ENCODE results near the gene NRAP.

Gene NRAP, protein sequence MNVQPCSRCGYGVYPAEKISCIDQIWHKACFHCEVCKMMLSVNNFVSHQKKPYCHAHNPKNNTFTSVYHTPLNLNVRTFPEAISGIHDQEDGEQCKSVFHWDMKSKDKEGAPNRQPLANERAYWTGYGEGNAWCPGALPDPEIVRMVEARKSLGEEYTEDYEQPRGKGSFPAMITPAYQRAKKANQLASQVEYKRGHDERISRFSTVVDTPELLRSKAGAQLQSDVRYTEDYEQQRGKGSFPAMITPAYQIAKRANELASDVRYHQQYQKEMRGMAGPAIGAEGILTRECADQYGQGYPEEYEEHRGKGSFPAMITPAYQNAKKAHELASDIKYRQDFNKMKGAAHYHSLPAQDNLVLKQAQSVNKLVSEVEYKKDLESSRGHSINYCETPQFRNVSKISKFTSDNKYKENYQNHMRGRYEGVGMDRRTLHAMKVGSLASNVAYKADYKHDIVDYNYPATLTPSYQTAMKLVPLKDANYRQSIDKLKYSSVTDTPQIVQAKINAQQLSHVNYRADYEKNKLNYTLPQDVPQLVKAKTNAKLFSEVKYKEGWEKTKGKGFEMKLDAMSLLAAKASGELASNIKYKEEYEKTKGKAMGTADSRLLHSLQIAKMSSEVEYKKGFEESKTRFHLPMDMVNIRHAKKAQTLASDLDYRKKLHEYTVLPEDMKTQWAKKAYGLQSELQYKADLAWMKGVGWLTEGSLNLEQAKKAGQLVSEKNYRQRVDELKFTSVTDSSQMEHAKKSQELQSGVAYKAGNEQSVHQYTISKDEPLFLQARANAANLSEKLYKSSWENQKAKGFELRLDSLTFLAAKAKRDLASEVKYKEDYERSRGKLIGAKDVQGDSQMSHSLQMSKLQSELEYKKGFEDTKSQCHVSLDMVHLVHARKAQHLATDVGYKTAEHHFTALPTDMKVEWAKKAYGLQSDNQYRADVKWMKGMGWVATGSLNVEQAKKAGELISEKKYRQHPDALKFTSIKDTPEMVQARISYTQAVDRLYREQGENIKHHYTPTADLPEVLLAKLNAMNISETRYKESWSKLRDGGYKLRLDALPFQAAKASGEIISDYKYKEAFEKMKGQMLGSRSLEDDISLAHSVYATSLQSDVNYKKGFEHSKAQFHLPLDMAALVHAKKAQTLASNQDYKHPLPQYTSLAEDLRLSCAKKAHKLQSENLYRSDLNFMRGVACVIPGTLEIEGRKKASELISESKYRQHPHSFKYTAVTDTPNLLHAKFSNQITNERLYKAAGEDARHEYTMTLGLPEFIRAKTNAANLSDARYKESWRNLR (N-terminal part only)

DNA sequence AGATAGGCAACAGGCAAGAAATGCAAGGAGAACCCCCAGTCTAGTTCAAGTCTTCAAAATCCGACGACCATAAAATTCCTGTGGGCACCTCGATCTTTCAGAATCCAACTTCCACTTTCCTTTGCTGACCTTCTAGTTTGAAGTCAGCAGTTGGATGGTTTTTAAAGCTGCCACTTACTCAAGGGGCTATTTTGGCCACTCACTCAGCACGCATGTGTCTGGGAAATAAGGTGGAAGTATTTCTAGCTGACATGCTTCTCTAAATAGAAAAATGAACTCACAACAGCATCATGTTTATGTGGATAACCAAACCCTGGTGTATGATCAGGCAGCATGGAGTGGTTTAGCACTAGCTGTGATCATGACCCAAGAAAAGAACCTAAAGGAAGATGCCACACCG, at the start of gene NRAP:
NRAP (minus strand) TSS at position 134 of the 400 bp plus-strand sequence. CDS start 159 bp downstream, outside the sequence.
- DNase-seq (ENCODE audit: low read depth in 2 of 3, low spot score in 1 of 3) = no peak

GRCh38 chr10:113713640-113713982, 49.8 kb upstream of the NRAP start:
- no peak for DNase-seq (ENCODE audit: low read depth in 2 of 3, low spot score in 1 of 3)

DNA sequence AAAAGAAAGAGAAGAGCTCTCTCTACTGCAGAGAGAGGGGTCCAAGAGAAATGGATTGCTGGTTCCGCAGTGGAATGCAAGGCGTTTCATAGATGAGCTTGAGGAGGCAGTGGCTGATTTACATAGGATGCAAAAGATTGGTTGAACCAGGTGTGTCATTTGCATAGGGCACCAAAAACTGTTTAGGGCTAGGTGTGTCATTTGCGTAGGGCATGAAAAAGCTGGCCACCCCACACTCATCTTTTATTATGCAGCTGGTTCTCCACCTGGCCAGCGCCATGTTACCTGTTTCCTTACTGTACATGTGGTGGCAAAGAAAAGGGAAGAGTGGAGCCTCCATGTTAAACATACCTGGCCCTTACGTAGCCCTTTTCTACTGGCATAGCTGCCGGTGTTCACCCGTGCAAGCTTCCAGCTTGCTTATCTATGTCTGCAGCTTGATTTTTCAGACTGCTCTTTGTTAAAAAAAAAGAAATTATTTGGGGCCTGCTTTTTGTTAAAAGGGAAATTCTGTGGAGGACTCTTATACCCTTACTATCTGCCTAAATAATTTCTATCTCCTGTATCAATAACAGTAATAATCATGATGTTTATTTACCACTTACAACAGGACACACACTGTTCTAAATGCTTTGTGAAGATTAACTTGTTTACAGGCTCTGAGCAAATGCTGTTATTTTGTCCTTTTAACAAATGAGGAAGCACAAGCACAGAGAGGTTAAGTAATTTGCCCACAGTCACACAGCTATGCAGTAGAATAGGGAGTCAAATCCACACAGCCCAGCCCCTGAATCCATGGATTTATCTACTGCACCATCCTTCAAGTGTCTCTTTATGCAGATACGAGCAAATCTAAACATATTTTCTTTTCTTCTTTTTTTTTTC, 49.2 kb upstream of the NRAP start:
- no peak for DNase-seq (ENCODE audit: low read depth in 2 of 3, low spot score in 1 of 3)

GRCh38 chr10:113712024-113712423, 48.2 kb upstream of the NRAP start:
- no peak for DNase-seq (ENCODE audit: low read depth in 2 of 3, low spot score in 1 of 3)

- no peak for DNase-seq (ENCODE audit: low read depth in 2 of 3, low spot score in 1 of 3)
These were observed 47.3 kb upstream of the NRAP start for GRCh38 chr10:113711142-113711541.

- no peak for DNase-seq (ENCODE audit: low read depth in 2 of 3, low spot score in 1 of 3)
These were observed 45.5 kb upstream of the NRAP start for GRCh38 chr10:113709221-113709838.

- DNase-seq (ENCODE audit: low read depth in 2 of 3, low spot score in 1 of 3) = no peak
These were observed 44.8 kb upstream of the NRAP start for GRCh38 chr10:113708640-113709039.

DNA sequence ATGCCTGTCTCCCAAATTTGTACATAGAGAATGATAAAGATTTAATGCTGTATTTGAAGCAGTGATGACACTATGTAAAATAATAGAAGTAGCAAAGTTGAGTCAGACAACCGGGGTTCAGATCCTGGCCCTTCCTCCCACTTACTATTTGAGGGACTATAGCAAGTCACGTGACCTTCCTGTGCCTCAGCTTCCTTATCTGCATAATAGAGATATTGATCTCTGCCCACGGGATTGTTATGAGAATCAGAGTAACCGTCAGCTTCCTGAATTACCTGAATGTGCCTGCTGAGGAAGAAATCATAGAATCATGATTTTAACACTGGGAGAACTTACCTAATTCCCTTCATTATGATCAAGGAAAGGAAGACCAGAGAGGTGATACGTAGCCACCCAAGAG, 42.8 kb upstream of the NRAP start:
- no peak for DNase-seq (ENCODE audit: low read depth in 2 of 3, low spot score in 1 of 3)

- DNase-seq (ENCODE audit: low read depth in 2 of 3, low spot score in 1 of 3) = no peak
These were observed 41.5 kb upstream of the NRAP start for GRCh38 chr10:113705344-113705652.

- DNase-seq (ENCODE audit: low read depth in 2 of 3, low spot score in 1 of 3) = no peak
These were observed 40.9 kb upstream of the NRAP start for GRCh38 chr10:113704637-113705343.

DNA sequence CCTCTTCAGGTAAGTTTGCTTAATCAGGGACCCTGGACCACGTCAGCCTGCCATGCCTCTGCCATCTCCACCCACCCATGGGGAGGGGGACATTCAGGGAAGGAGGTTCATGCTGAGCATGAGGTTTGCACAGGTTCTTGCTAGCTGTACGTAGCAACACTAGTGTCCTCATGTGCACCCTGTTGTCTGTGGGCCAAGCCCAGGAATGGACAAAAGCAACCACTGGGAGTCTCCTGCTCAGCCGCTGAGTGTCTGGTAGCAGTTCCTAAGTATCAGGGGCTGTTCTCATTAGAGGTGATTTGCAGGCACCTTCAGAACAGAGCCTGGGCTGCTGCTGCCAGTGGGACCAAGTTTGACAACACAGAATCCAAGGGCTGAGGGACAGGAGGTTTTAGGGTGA, 33.8 kb upstream of the NRAP start:
- no peak for DNase-seq (ENCODE audit: low read depth in 2 of 3, low spot score in 1 of 3)

DNA sequence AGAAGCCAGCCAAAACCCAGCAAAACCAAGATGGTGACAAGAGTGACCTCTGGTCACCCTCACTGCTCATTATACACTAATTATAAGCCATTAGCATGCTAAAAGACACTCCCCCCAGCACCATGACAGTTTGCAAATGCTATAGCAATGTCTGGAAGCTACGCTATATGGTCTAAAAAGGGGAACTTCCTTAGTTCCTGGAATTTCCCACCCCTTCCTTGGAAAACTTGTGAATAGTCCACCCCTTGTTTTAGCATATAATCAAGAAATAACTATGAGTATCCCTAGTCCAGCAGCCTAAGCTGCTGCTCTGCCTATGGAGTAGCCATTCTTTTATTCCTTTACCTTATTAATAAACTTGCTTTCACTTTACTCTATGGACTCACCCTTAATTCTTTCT, 31.9 kb upstream of the NRAP start:
- no peak for DNase-seq (ENCODE audit: low read depth in 2 of 3, low spot score in 1 of 3)

DNA sequence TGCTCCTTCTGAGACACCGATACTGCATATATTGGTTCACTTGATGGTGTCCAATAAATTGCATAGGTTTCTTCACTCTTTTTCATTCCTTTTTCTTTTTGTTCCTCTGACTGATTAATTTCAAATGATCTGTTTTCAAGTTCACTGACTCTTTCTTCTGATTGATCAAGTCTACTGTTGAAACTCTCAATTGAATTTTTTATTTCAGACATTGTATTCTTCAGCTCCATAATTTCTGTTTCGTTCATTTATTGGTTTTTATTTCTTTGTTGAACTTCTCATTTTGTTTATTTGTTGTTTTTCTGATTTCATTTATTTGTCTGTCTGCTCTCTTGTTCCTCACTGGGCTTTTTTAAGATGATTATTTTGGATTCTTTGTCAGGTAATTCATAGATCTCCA, 29.5 kb upstream of the NRAP start:
- no peak for DNase-seq (ENCODE audit: low read depth in 2 of 3, low spot score in 1 of 3)

DNA sequence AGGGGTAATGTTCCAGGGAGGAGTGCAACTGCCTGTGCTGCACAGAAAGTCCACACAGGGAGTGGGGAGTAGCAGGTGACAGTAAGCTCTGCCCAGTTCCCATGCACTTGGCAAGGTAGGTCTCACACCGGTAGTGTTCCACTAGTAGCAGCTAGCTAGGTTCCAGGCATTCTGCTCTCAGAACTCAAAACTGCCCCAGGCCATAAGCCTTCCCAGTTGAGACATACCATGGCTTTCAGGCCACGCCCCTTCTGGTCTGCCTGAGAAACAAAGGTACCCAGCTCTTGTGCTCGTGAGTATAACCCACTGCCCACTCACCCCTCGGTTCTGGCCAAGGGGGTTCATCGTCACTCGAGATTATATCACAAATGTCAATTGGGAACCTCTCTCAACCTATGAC, 28.4 kb upstream of the NRAP start:
- no peak for DNase-seq (ENCODE audit: low read depth in 2 of 3, low spot score in 1 of 3)

GRCh38 chr10:113691381-113691780, 27.5 kb upstream of the NRAP start:
- DNase-seq (ENCODE audit: low read depth in 2 of 3, low spot score in 1 of 3) = no peak

GRCh38 chr10:113690749-113691148, 26.9 kb upstream of the NRAP start:
- no peak for DNase-seq (ENCODE audit: low read depth in 2 of 3, low spot score in 1 of 3)

GRCh38 chr10:113689574-113689973, 25.7 kb upstream of the NRAP start:
- DNase-seq (ENCODE audit: low read depth in 2 of 3, low spot score in 1 of 3) = no peak

- no peak for DNase-seq (ENCODE audit: low read depth in 2 of 3, low spot score in 1 of 3)
These were observed 25.2 kb upstream of the NRAP start for GRCh38 chr10:113689057-113689456.

DNA sequence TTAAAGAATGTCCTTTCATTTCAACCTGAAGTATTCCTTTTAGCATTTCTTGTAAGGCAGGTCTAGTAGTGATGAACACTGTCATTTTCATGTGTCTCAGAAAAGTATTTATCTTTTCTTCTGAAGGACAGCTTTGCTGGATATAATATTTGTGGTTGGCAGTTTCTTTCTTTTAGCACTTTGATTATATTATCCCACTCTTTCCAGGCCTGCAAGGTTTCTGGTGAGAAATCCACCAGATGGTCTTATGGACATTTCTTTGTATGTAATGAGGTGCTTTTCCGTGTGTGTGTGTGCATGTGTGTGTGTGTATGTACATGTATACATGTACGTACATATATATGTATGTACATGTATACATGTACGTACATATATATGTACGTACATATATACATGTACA, 23.2 kb upstream of the NRAP start:
- DNase-seq (ENCODE audit: low read depth in 2 of 3, low spot score in 1 of 3) = no peak

DNA sequence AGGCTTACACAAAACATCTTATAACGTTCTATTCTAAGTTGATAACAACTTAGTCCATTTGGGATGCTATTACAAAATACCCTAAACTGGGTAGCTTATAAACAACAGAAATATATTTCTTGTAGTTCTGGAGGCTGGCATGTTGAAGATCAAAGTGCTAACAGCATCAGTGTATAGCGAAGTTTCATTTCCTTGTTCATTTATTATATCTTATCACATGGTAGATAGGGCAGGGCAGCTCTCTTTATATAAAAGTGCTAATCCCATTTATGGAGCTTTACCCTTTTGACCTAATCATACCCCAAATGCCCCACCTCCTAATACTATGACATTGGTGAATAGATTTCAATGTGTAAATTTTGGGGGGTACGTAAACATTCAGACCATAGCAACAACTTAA, 22.2 kb upstream of the NRAP start:
- no peak for DNase-seq (ENCODE audit: low read depth in 2 of 3, low spot score in 1 of 3)

All from stimulated activated CD4-positive, alpha-beta T cell treated with anti-CD3 and anti-CD28 coated beads, Interleukin-12 subunit alpha, Interleukin-12 subunit beta, amount 100 ng/mL, for 48 hours (primary cell).